Smooth muscle cell of trachea (primary cell): ENCODE measurements around the gene USP25. TPM values are rescaled to one million over a fixed set of nuclear protein-coding genes. Genes with fewer than 3 reads are reported as not detected.

Source experiments
- total RNA-seq: library from RNA; depleted of rRNA; stranded (reverse); fragments of >200 nt; gene quantifications from 2 replicates; pipeline ENCODE4 v1.2.1, GENCODE V29; 2014

The USP25 gene
- 50.1 and 50.5 TPM in 2 replicates for total RNA-seq

GRCh38 chr21:15729674-15730483 lies at the start of gene USP25:
Gene USP25, plus strand, starts transcription at chr21:15729982. Its CDS starts 412 bp downstream, at chr21:15730394.

